HL-60 (cell line): ENCODE results near the gene ADAMTS10.

Experiments
- DNase-seq, 2 experiments: peaks; one replicate each; pipeline ENCODE4 v3.0.0-alpha.2; 2010 to 2020; ENCODE audit warnings: low read depth in 1 of 2, low spot score in 1 of 2
- H3K27ac ChIP-seq: fragments of 250-450 bp; sonication (Bioruptor Pico); replicated peaks from 2 replicates; pipeline ENCODE4 v1.5.1; 2020; ENCODE audit warnings: mild to moderate bottlenecking, moderate library complexity
- H3K27me3 ChIP-seq: fragments of 250-450 bp; sonication (Bioruptor Pico); 2 replicates; pipeline ENCODE4 v1.5.1; 2021; ENCODE audit warnings: mild to moderate bottlenecking, moderate library complexity; ENCODE audit not compliant: insufficient read depth, poor library complexity, severe bottlenecking
- H3K4me3 ChIP-seq: replicated peaks from 2 replicates; pipeline ENCODE4 v1.5.1; 2011; ENCODE audit warnings: mild to moderate bottlenecking, control low read depth, low read length; ENCODE audit not compliant: insufficient read depth
- GABPA ChIP-seq: IDR thresholded peaks from 2 replicates; pipeline ENCODE4 v1.6.1; 2012; ENCODE audit warnings: low read depth
- POLR2AphosphoS5 ChIP-seq: IDR thresholded peaks from 2 replicates; pipeline ENCODE4 v1.6.1; 2012; ENCODE audit warnings: low read depth
- SPI1 ChIP-seq: IDR thresholded peaks from 2 replicates; pipeline ENCODE4 v1.6.1; 2012; ENCODE audit warnings: low read depth, mild to moderate bottlenecking, borderline replicate concordance
- TF ChIP-seq, protein P1 (sequence below): IDR thresholded peaks from 2 replicates; pipeline ENCODE4 v1.6.1; 2012; ENCODE audit warnings: low read depth; ENCODE audit not compliant: insufficient replicate concordance
- TF ChIP-seq, protein P2 (sequence below): IDR thresholded peaks from one replicate; pipeline ENCODE4 v1.5.1; 2011; ENCODE audit warnings: low read length, control low read depth, inconsistent platforms; ENCODE audit not compliant: insufficient read depth

ADAMTS10 gene

DNA sequence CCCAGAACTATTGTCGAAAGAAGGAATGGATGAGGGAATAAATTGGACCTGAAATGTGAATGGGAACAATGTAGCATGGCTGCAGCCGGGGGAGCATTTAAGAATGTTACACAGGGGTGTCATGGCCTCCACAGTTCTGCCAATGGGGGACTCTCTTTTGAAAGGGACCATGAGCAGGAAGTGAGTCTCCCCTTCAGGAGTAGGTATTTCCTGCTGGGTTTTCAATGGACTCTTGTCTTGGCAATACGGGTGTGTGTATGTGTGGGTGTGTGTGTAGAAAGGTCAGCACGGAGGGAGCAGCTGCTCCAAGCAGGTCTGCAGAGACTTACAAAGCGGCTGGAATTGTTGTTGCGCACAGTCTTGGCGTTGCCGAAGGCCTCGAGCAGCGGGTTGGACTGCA, 57.7 kb downstream of the ADAMTS10 start:
- H3K4me3 ChIP-seq = no peak overlapping the region
- DNase-seq = no peak
- TF ChIP-seq GABPA (peak; percentile 82), POLR2AphosphoS5 (0 out of 2 replicates have a peak, but pooled peaks have one; percentile 28)
- TF ChIP-seq, protein P1, sequence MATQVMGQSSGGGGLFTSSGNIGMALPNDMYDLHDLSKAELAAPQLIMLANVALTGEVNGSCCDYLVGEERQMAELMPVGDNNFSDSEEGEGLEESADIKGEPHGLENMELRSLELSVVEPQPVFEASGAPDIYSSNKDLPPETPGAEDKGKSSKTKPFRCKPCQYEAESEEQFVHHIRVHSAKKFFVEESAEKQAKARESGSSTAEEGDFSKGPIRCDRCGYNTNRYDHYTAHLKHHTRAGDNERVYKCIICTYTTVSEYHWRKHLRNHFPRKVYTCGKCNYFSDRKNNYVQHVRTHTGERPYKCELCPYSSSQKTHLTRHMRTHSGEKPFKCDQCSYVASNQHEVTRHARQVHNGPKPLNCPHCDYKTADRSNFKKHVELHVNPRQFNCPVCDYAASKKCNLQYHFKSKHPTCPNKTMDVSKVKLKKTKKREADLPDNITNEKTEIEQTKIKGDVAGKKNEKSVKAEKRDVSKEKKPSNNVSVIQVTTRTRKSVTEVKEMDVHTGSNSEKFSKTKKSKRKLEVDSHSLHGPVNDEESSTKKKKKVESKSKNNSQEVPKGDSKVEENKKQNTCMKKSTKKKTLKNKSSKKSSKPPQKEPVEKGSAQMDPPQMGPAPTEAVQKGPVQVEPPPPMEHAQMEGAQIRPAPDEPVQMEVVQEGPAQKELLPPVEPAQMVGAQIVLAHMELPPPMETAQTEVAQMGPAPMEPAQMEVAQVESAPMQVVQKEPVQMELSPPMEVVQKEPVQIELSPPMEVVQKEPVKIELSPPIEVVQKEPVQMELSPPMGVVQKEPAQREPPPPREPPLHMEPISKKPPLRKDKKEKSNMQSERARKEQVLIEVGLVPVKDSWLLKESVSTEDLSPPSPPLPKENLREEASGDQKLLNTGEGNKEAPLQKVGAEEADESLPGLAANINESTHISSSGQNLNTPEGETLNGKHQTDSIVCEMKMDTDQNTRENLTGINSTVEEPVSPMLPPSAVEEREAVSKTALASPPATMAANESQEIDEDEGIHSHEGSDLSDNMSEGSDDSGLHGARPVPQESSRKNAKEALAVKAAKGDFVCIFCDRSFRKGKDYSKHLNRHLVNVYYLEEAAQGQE = no peak
- H3K27me3 ChIP-seq = no peaks in the 10 kb centered on the region
- H3K27ac ChIP-seq = no peak overlapping the region

DNA sequence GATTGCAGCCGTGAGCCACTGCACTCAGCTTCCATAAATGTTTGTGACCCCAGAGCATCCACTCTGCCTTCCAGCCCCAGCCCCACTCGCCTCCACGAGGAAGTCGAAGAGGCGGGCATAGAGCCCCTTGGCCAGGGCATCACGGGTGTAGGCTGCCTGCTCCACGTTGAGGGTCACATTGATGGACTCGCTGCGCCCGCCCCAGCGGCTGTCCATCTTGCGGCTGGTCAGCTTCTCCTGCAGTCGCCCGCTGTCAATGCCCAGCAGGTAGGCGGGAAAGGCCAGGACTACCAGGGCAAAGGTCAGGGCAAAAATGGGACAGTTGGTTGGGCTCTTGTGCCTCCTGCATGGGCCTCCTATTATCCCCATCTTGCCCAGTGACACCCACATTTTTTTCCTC, 60.4 kb downstream of the ADAMTS10 start:
- H3K4me3 ChIP-seq = no peak overlapping the region
- H3K27me3 ChIP-seq = no peaks in the 10 kb centered on the region
- no peak for DNase-seq
- H3K27ac ChIP-seq = no peak overlapping the region
- TF ChIP-seq, protein P2, sequence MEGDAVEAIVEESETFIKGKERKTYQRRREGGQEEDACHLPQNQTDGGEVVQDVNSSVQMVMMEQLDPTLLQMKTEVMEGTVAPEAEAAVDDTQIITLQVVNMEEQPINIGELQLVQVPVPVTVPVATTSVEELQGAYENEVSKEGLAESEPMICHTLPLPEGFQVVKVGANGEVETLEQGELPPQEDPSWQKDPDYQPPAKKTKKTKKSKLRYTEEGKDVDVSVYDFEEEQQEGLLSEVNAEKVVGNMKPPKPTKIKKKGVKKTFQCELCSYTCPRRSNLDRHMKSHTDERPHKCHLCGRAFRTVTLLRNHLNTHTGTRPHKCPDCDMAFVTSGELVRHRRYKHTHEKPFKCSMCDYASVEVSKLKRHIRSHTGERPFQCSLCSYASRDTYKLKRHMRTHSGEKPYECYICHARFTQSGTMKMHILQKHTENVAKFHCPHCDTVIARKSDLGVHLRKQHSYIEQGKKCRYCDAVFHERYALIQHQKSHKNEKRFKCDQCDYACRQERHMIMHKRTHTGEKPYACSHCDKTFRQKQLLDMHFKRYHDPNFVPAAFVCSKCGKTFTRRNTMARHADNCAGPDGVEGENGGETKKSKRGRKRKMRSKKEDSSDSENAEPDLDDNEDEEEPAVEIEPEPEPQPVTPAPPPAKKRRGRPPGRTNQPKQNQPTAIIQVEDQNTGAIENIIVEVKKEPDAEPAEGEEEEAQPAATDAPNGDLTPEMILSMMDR = no peak
- TF ChIP-seq SPI1 (no peak), GABPA (no peak), POLR2AphosphoS5 (no peak)
- TF ChIP-seq, protein P1 = no peak

DNA sequence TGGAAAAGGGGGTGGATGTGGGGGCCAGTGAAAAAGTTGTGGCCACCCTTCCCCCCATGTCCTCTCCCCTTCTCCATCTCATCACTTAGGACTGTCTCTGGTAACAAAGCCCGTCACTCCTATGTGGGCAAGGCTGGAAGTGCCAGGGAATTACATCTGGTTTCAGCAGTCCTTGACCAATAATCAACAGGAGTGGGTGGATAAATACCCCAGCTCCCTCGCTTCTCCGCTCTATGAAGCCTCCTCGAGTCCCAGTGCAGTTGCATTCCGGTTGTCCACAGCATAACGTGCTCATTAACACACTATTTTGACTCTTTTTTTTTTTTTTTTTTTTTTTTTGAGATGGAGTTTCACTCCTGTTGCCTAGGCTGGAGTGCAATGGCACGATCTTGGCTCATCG, 64.8 kb downstream of the ADAMTS10 start:
- Histone ChIP-seq H3K27ac (no peak overlapping the region), H3K27me3 (no peaks in the 10 kb centered on the region), H3K4me3 (no peak overlapping the region)
- TF ChIP-seq POLR2AphosphoS5 (no peak), SPI1 (no peak)
- no peak for DNase-seq

DNA sequence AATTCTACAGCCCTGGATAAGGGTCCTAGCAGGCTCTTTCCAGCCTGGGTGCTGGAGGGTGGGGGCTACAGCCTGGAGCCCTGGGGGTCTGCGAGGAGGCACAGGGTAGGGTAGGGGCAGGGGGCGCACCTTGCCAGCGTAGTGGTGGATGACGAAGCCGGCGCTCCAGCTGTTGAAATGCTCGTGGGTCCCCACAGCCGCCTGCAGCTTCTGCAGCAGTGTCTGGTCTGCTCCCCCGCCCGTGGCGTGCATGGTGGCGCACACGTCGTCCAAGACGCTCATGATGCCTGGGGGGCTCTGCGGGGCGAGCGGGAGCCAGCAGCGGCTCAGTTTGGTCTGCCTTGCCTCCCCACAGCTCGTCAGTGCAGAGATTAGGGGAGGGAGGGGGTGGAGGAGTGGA, 66.3 kb downstream of the ADAMTS10 start:
- TF ChIP-seq SPI1 (no peak), POLR2AphosphoS5 (peak; percentile 35; the same call in 1 of the 2 replicates), GABPA (no peak)
- TF ChIP-seq, protein P2 = no peak
- TF ChIP-seq, protein P1 = no peak
- no peak for DNase-seq

More for the DNA sequence above, 66.3 kb downstream of the ADAMTS10 start:
- no peaks in the 10 kb centered on the region for H3K27me3 ChIP-seq
- no peak overlapping the region for H3K4me3 ChIP-seq
- H3K27ac ChIP-seq = no peak overlapping the region
